Gastrocnemius medialis (tissue), 4 donors: ENCODE data around the gene DENND1A.

Experiments used
- CTCF ChIP-seq, 5 experiments: fragments of 450-650 bp in 3 of 5; fragments of 200-600 bp in 2 of 5; sonication (generic) in 2 of 5; IDR thresholded peaks in 4 of 5; conservative IDR thresholded peaks in 1 of 5; 1 replicate in 4 of 5; 2 replicates in 1 of 5; pipeline ENCODE4 v1.5.1; 2016 to 2019; ENCODE audit warnings: antibody characterized with exemption in 5 of 5, mild to moderate bottlenecking in 3 of 5, moderate library complexity in 3 of 5
- POLR2A ChIP-seq, 2 donors: fragments of 450-650 bp; IDR thresholded peaks; one replicate each; pipeline ENCODE4 v1.6.1; 2017; ENCODE audit warnings: antibody characterized with exemption in 2 of 2, mild to moderate bottlenecking in 2 of 2, moderate library complexity in 2 of 2

- TF ChIP-seq POLR2A (IDR thresholded peaks at IDR 0.05) (no peak), CTCF (IDR thresholded peaks at IDR 0.05 in 4 of 5, conservative IDR thresholded peaks at IDR 0.05 in 1 of 5) (no peak)
Measured at GRCh38 chr9:123630233-123630632, 299.7 kb downstream of the DENND1A start.
